Pulmonary artery endothelial cell (primary cell): ENCODE results near the gene NEGR1. TPM values are rescaled to one million over a fixed set of nuclear protein-coding genes. Genes with fewer than 3 reads are reported as not detected.
"Not testable (repeated sequence)": the region's sequence is repeated elsewhere in the genome, so short reads cannot be mapped to it uniquely, and the experiment has no call there.

Source experiments
- DNase-seq: peaks from one replicate; pipeline ENCODE4 v3.0.0-alpha.2; 2011; ENCODE audit warnings: low read depth, low spot score
- total RNA-seq: library from RNA; depleted of rRNA; stranded (reverse); fragments of >200 nt; gene quantifications from 2 replicates; pipeline ENCODE4 v1.2.3, GENCODE V29; 2014

NEGR1 gene
- total RNA-seq, 1 donor from 2014 or later: 13.3 TPM

DNA sequence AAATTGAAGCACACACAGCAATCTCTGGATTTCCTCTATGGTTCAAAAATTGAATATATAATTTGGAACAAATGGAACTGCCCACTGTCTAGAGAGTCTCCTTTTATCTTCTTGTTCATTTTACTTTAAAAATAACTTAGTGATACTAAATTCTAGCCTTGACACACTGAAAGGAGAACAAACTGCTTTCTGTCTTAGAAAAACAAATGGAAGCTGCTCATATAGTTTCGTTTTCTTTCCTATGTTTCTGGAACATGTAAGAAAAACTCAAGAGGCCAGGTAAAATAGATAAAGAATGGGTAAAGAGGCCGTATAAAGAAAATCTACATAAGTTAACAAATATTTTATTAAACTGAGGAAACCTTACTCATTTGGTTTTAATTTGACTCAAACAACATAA lies 332.7 kb downstream of the NEGR1 start:
- no peak for DNase-seq

GRCh38 chr1:71948561-71948960 lies 333.8 kb downstream of the NEGR1 start:
- no peak for DNase-seq

GRCh38 chr1:71944006-71944405 lies 338.3 kb downstream of the NEGR1 start:
- DNase-seq: no peak

GRCh38 chr1:71940261-71940660 lies 342.1 kb downstream of the NEGR1 start:
- DNase-seq: no peak

GRCh38 chr1:71930511-71930910 lies 351.8 kb downstream of the NEGR1 start:
- no peak for DNase-seq

DNA sequence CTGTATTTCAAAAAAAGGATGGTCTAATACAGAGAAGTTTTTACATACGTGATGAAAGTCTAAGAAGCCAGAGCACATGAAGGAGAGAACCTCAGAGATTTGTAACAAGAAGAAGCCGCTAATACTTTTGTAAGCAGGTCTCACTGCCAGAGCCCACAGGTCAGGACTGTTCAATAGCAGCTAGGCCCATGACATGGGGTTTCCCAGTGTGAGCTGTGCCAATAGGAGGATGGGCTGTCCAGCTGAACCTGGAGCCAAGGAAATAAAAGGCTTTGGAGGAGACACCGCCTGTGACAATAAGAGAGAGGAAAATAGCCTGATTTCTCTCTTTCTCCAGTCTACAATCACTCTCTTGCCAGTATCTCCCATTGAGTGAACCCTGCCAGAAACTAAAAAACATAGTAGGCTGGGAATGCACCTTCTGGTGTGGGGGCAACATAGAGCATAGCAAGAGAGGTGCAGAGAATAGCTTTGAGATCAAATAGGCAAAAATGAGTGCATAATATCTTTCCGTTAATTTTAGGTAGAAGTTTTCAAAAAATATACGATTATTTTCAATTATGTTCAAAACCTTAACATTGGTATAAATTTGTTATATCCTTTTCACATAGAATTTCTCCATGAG lies 360.3 kb downstream of the NEGR1 start:
- DNase-seq: no peak

GRCh38 chr1:71921204-71921603 lies 361.1 kb downstream of the NEGR1 start:
- DNase-seq: no peak

DNA sequence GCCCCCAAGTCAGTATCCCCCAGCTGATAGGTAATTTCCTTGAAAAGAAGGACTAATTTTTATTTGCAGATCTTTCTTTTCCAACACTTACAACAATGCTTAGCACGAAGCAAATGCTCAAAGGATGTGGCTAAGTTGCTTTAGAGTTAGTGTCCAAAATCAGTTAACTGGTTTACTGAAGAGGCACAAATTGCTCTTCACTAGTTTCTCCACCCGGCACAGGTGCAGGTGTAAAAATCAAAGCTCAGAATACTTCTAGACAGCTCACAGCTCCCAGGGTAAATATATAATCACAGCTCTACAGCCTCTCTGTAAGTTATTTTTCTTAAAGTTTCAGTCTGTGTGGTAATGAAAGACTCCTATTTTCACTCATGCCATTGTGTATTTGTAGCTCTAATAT lies 361.8 kb downstream of the NEGR1 start:
- DNase-seq: no peak

- DNase-seq: no peak
Measured at GRCh38 chr1:71919811-71920509, 362.4 kb downstream of the NEGR1 start.

DNA sequence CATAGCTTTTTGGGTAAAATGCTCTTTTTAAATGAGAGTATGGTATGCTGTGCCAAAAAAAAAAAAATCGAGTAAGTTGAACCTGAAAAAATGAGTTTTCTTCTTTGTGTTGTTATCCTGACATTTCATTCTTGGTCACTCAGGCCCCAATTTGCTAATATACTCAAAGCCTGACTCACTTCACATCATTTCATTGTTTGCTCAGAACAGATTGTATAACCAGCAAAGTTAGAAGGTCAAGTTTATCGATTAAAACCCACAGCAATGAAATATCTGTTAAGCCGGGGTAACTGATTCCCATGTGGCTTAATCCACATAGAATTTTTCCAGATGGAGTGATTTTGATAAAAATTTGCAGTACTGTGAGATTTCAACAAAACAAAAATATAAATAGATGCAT lies 363.7 kb downstream of the NEGR1 start:
- DNase-seq: no peak

- no peak for DNase-seq
Measured at GRCh38 chr1:71916894-71917293, 365.4 kb downstream of the NEGR1 start.

DNA sequence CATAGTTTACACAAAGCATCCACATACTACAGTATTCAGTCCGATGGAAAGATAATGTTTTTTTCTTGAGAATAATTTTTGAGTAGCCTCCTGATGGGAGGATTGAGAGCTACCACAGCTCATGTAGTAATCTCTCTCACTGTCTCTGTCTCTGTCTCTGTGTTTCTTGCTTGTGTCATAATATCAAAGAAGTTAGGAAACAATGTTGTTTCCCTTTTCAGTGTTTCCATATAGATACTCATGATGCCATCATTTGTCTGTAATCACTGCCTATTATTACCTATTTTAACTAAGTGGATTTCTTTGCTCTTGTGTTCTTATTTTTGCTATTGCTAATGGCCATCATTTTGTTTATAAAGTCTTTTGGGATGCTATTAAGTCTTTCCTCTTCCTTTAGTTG lies 367.7 kb downstream of the NEGR1 start:
- DNase-seq: no peak

- no peak for DNase-seq
Measured at GRCh38 chr1:71908871-71909390, 373.4 kb downstream of the NEGR1 start.

DNA sequence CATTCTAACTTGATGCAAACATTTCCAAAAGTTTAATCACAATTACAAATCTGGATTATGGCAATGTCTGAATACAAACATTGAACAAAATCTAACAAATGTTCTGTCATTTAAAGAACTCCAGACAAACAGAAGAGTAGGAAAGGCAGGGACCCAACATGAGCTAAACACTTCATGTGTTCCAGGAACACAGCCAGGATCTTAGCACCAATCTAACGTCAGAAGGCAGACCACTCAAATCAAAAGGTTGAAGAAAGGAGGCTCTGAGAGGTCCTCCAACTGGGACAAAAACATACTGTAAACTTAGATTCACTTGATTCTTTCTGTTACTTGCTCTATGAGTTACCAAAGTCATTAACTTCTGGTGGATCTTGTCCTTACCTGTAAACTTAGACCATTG lies 374.0 kb downstream of the NEGR1 start:
- DNase-seq: no peak

DNA sequence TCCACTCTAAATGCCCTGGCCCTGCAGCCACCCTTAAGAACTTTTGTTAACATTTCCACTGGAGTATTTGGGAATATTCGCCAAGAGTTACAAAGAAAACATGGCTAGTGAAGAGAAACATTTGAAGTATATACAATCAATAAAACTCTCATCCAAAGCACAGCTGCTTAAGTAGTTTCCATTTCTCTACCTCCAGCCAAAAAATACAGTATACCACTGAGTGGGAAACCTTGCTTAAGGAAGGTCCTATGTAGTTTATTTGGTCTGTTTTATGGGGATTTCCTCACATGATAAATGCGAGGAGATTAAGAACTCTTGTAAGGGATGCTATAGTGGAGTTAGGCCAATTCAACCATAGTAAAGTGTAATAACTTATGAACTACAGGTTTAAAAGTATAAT lies 382.5 kb downstream of the NEGR1 start:
- DNase-seq: no peak

- not testable (repeated sequence) for DNase-seq
Measured at GRCh38 chr1:71888166-71888565, 394.2 kb downstream of the NEGR1 start.

- no peak for DNase-seq
Measured at GRCh38 chr1:71885171-71885570, 397.2 kb downstream of the NEGR1 start.

GRCh38 chr1:71882637-71883036 lies 399.7 kb downstream of the NEGR1 start:
- DNase-seq: no peak

- no peak for DNase-seq
Measured at GRCh38 chr1:71882226-71882625, 400.1 kb downstream of the NEGR1 start.

- DNase-seq: no peak
Measured at GRCh38 chr1:71881611-71882010, 400.7 kb downstream of the NEGR1 start.

DNA sequence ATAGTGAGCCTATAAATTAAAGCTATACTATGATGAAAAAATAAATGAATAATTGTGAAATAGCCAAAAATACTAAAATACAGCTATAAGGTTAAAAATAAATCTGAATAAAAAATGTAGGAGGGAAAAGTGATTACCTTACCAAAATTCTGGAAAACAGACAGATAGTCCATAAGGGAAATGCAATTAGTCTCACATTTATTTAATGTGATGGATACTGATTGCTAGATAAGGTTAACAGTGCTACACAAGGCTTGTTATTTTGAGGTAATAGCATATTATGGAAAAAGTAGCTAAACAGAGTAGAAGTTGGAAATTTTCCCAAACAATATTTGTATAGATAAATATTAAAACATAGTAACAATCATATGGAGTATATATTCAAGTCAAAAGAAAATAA lies 413.0 kb downstream of the NEGR1 start:
- DNase-seq: no peak

GRCh38 chr1:71862756-71863155 lies 419.6 kb downstream of the NEGR1 start:
- DNase-seq: no peak

GRCh38 chr1:71861022-71861421 lies 421.3 kb downstream of the NEGR1 start:
- DNase-seq: no peak
